HG02678 (cell line): ENCODE data around the gene TBC1D19.
"Not testable (repeated sequence)": the region's sequence is repeated elsewhere in the genome, so short reads cannot be mapped to it uniquely, and the experiment has no call there.

Source experiments
- ATAC-seq: cut with Tn5 transposase; IDR thresholded peaks from one replicate; pipeline ENCODE4 v1.9.1; 2021; ENCODE audit warnings: mild to moderate bottlenecking, moderate library complexity; ENCODE audit not compliant: unreplicated experiment

TBC1D19 gene

GRCh38 chr4:26594778-26595177 is 10.9 kb downstream of the TBC1D19 start:
- no peak for ATAC-seq

DNA sequence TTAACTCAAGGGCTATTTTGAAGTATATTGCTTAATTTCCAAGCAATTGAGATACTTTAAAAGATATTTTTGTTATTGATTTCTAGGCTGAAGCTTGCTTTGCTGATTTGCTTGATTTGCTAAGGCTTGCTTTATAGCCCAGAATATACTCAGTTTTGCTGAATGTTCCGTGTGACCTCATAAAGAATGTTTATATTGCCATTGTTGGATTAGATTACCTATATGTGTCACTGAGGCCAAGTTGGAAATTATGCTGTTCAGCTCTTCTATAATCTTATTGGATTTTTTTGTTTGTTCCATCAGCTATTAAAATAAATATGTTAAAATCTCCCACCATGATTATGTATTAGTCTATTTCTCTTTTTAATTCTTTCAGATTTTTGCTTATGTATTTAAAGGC is 13.0 kb downstream of the TBC1D19 start:
- ATAC-seq = no peak

DNA sequence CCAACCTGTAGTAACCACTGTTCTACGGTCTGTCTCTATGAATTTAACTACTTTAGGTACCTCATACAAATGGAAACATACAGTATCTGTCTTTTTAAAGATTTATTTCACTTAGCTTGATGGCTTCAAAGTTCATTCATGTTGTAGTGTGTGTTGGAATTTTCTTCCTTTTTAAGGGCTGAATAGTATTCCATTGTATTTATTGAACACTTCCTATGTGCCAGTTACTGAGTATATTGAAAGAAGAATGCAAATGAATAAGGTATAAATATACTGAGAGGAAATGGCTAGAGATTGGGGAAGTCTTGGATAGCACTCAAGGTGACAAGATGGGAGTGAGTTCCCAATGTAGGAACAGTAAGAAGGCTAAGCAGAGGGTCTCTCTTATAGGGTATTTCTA is 17.3 kb downstream of the TBC1D19 start:
- no peak for ATAC-seq

GRCh38 chr4:26607776-26608175 is 23.9 kb downstream of the TBC1D19 start:
- ATAC-seq = no peak

DNA sequence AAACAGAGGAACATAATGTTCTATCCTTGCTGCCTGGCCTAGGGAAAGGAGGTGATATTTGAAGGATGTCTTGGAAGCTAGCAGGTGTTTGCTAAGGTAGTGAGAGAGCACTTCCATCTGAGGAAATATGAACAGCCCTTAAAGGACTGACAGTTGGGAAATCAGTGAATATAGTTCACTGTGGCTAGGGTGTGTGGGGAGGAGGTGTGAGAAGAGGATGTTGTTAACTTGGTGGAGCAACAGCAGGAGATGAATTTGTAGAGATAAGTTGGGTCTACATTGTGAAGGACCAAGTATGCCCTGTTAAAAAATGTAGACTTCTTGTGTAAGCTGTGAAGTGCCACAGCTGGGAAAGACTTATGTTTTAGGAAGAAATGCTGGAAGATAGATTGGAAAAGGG is 25.5 kb downstream of the TBC1D19 start:
- no peak for ATAC-seq

DNA sequence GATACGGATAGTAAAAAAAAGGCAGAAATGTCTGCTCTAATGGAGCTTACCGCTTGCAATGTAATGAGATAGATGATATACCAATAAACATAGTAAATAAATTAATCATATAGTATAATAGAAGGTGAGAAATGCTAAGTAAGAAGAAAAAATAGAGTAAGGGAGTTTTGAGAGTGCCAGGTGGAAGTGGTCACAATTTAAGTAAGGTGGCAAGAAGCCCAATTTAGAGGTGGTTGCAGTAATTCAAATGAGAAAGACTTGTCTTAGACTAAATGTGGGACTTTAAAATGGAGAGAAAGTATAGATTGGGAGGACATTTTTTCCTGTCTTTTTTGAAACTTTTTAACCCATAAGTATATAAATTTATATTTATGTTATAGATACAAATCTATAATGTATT is 26.0 kb downstream of the TBC1D19 start:
- no peak for ATAC-seq

DNA sequence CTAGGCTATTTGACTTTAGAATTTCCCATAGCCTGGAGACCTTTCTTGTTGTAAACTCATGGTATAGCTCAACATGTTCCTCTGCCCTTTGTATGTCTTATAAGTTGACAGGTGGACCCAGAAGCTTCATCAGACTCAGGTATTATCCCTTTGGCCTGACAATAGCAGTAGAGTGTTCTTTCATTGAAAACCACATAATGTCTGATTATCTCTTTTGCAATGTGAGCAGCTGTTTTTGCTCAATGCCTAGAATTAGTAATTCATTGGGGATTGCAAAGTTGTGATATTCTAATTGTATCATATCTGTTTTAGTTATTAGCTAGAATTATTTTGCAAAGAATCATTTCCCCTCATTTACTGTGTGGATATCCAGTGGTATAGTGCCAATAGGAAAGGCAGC is 27.5 kb downstream of the TBC1D19 start:
- no peak for ATAC-seq

DNA sequence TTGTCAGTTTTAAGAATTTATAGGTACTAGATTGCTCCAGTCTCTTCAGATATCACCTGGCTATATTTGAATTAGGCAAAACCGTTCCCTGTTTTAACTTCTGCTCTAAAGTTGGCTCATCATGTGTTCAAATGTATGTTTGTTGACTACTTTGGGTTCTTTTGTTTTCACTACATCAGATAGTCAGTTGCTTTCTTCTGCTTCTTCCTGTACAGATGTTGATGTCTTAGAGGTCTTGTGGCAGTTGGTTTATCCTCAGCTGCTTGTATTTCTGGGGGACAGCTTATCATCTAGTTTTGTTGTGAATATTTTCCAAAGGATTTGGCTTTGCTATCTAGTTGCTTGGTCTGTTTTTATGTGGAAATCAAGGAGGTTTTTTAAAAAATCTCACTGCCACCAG is 28.0 kb downstream of the TBC1D19 start:
- no peak for ATAC-seq

- ATAC-seq = no peak
These were observed 29.4 kb downstream of the TBC1D19 start for GRCh38 chr4:26613237-26613636.

GRCh38 chr4:26613735-26614134 is 29.9 kb downstream of the TBC1D19 start:
- no peak for ATAC-seq

DNA sequence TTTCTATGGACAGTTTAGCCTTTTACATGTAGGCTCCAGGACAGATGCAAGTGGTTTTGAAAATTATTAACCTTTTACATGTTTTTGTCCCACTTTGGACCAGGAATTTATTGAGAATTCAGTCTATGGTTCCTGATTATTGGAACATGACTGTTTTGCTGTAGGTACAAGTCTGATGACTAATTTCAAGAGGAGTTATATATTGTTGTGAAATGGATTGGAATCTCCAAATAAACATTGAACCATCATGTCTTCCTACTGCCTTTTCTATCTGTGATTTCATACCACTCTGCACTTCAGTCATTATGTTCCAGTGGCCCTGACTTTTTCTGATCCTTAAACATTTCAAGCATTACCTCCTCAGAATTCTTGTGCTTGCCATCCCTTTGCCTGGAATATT is 35.9 kb downstream of the TBC1D19 start:
- ATAC-seq = no peak

DNA sequence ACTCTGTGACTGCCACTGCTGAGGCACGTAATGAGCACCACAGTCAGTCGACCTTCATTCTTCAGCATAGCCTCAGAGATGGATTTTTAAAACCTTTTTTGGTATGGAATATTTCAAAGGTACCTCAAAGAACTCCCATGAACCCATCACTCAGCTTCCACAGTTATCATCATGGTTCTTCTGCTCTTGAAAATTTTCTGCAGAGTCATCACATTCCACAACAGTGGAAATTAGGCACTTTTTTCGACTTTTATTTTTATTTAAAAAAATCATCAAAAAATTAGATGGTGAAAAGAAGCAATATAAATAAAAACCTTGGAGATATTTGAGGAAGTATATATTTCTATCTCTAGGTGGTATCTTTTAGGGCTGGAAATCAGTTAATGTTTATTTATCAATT is 37.5 kb downstream of the TBC1D19 start:
- no peak for ATAC-seq

DNA sequence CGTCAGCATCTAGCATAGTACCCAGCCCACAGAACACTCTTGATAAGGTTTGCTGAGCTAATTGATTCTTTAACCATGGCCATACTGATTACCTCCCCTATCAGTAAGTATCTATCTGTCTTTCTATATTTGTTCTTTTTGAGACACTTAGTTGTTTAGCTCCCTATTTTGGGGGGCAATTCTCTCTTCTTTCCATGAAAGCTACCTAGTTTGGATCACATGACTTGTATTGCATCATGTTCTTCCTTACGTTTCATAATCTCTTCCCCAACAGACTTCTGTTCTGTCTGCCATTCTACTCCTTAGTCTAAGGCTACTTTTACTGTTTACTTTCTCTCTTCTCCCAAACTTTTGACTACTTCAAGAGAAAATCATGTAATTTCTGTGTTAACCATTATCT is 39.0 kb downstream of the TBC1D19 start:
- ATAC-seq = no peak

DNA sequence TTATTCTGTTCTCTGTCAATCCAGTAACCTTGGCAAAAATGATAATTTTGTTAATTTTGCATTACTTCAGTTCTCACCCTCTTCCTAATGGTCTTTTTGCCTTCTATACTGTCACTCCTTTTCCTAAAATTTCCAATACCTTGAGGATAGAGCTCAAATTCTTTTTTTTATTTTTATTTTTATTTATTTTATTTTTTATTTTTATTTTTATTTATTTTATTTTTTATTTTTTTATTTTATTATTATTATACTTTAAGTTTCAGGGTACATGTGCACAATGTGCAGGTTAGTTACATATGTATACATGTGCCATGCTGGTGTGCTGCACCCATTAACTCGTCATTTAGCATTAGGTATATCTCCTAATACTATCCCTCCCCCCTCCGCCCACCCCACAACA is 42.8 kb downstream of the TBC1D19 start:
- ATAC-seq = not testable (repeated sequence)

GRCh38 chr4:26632916-26633315 is 49.0 kb downstream of the TBC1D19 start:
- no peak for ATAC-seq

DNA sequence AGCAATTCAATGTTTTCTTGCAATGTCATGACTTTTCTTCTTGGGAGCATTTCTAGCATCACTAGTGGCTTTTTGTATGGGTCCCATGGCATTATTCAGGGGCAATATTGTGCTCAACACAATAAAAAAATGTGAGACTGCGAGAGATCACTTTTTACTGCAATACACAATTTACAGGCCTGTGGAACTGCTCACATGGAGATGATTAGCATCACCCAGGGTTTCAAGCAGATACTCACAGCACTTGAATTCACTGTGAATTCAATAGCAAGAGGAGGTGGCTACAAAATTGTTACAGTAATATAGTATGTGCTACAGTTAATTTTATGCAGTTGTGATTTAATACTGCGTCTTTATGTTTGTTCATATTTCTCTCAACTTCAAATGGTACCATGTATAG is 50.4 kb downstream of the TBC1D19 start:
- no peak for ATAC-seq

GRCh38 chr4:26636458-26636857 is 52.6 kb downstream of the TBC1D19 start:
- ATAC-seq = no peak

DNA sequence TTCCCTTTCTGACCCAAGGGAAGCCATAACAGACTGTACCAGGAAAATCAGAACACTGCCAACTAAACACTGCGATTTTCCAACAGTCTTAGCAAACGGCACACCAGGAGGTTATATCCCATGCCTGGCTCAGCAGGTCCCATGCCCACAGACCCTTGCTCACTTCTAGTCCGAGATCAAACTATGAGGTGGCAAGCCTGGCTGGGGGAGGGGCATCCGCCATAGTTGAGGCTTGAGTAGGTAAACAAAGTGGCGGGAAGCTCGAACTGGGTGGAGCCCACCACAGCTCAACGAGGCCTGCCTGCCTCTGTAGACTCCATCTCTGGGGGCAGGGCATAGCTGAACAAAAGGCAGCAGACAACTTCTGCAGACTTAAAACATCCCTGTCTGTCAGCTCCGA is 56.8 kb downstream of the TBC1D19 start:
- not testable (repeated sequence) for ATAC-seq

- ATAC-seq = no peak
These were observed 63.8 kb downstream of the TBC1D19 start for GRCh38 chr4:26647523-26648224.

DNA sequence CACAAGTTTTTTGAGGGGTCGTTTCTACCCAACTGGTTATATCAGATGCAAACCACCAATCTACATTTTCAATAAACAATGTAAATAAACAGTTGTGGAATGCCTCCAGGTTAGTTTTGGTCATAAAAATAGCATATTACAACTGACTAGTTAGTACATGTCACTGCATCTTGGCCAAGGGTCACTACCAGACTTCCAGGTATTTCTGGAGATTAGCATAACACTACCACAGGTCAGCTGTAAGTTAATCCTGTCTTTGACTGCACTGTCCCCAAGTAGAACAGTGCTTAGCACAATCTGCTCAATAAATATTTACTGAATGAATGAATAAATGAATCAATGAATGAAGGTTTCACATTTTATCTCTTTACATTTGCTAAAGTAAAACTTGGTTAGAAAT is 64.4 kb downstream of the TBC1D19 start:
- no peak for ATAC-seq

- no peak for ATAC-seq
These were observed 76.4 kb downstream of the TBC1D19 start for GRCh38 chr4:26660261-26660660.

- ATAC-seq = no peak
These were observed 80.0 kb downstream of the TBC1D19 start for GRCh38 chr4:26663888-26664287.

DNA sequence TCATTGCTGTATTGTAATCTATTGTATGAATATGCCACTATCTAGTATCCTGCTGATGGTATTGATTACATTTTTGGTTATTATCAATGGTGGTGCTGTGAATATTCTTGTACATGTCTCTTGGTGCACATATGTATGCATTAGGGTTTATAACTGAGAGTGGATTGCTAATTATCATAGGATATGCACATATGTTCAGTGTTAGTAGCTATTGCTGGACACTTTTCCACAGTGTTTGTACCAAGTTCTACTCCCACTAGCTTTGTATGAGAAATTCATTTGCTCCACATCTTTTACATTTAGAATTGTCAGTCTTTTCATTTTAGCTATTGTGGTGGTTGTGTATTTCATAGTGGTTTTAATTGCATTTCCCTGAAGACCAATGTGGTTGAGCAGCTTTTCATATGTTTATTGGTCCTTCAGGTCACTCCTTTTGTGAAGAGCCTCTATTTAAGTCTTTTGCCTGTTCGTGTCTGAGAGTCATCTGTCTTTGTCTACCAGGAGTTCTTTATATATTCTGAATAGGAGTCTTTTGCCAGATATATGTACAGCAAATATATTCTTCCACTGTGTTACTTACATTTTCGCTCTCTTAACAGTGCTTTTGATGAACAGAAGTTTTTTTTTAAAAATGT is 87.1 kb downstream of the TBC1D19 start:
- no peak for ATAC-seq
